HAP-1 (cell line): ENCODE data around the gene PDCD1LG2.

ENCODE experiments used
- DNase-seq, 2 experiments: peaks; one replicate each; pipeline ENCODE4 v3.0.0-alpha.2; 2016 to 2020; ENCODE audit warnings: low spot score in 2 of 2
- H3K27me3 ChIP-seq: fragments of 250-450 bp; sonication (Bioruptor Pico); 2 replicates; pipeline ENCODE4 v1.5.1; 2020; ENCODE audit warnings: low read depth, mild to moderate bottlenecking, moderate library complexity
- H3K36me3 ChIP-seq: fragments of 250-450 bp; sonication (Bioruptor Pico); replicated peaks from 2 replicates; pipeline ENCODE4 v1.5.1; 2020; ENCODE audit warnings: mild to moderate bottlenecking
- H3K4me1 ChIP-seq: fragments of 250-450 bp; sonication (Bioruptor Pico); 2 replicates; pipeline ENCODE4 v1.5.1; 2020; ENCODE audit warnings: mild to moderate bottlenecking
- H3K4me3 ChIP-seq: fragments of 250-450 bp; sonication (Bioruptor Pico); 2 replicates; pipeline ENCODE4 v1.5.1; 2020; ENCODE audit warnings: mild to moderate bottlenecking, moderate library complexity
- H3K9me3 ChIP-seq: fragments of 250-450 bp; sonication (Bioruptor Pico); 2 replicates; pipeline ENCODE4 v1.5.1; 2020; ENCODE audit warnings: mild to moderate bottlenecking, moderate library complexity
- in situ Hi-C: fragments of 300-500 bp; cut with MboI; formaldehyde crosslinking; loops from 3 replicates; pipeline ENCODE4 v1.14.3; 2020; ENCODE audit warnings: low sequenced_read_pairs, inconsistent platforms, mixed read lengths

PDCD1LG2 gene

DNA sequence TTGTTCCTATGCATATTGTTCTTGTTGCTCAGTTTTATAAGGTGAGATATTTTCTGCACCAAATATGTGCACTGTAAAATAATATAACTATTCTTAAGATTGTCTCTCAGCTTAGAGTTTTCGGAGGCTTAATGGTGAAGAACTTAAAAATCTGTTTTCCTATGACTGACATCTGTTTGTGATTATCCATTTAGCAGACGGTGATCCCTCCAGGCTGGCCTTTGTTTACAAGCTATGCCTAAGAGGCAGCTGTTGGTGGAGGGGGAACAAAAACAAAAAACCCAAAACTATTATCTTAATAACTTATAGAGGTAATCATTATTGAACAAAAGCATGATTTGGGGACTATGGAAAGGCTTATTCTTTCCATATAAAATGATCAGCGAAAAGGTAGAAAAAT lies 658 bp downstream of the PDCD1LG2 start:
- in situ Hi-C loops: no loop called here
- Histone ChIP-seq H3K27me3 (no peaks in the 10 kb centered on the region), H3K36me3 (no peaks in the 10 kb centered on the region), H3K4me3 (no peak overlapping the region), H3K4me1 (no peaks in the 10 kb centered on the region; the same call in 1 of the 2 replicates), H3K9me3 (no peaks in the 10 kb centered on the region; the same call in 1 of the 2 replicates)
- DNase-seq: no peak

DNA sequence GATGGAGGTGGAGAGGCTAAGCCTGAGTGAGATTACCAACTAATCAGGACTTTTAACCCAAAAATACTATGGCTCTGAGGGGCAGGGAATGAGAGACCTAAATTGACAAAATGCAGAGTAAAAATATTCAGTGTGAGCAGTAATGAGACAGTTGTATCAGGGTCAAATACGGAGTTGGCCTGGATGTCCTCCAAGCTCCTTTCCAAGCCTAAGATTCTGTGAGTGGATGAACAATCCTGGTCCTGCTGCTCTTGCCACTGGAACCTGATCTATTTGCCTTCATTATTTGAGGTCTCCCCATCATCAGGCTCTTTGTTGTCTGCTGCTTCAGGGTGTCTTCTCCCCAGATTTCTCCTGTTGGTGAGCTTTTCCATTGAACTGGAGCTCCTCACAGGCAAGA lies 1.1 kb downstream of the PDCD1LG2 start:
- Histone ChIP-seq H3K4me3 (no peak overlapping the region), H3K4me1 (no peaks in the 10 kb centered on the region; the same call in 1 of the 2 replicates), H3K36me3 (no peaks in the 10 kb centered on the region), H3K9me3 (no peaks in the 10 kb centered on the region; the same call in 1 of the 2 replicates), H3K27me3 (no peaks in the 10 kb centered on the region)
- no peak for DNase-seq
- in situ Hi-C loops: no loop called here

DNA sequence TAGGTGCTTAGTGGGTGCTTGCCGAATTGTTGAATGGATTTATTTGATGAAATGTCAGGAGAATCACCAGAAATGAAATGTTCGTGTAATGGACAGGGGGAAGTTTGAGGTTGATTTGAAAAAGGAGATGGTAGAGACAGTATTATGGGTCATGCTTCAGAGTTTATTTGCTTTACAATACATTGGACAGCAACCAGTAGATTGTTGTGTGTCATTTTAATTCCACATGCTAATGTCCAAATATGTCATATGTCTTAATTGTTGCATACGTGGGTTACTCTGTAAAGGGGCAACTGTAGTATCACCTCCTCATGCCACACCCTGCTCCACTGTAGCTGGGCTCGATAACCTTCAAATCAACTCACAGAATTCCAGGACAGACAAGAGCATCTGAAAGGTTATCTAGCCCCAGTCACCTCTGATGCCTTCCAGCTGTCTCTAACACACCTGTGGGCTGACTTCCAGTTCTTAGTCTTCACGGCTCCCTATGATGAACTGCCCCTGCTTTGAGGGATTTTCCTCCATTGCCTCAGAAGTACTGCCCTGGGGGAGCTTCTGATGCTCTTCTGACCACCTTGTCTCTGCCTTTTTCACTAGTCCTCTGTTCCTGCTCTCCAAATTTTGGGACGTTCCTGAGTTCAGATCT lies 1.7 kb downstream of the PDCD1LG2 start:
- Histone ChIP-seq H3K4me1 (no peaks in the 10 kb centered on the region; the same call in 1 of the 2 replicates), H3K4me3 (no peak overlapping the region), H3K9me3 (no peaks in the 10 kb centered on the region; the same call in 1 of the 2 replicates), H3K27me3 (no peaks in the 10 kb centered on the region), H3K36me3 (no peaks in the 10 kb centered on the region)
- in situ Hi-C loops: no loop called here
- no peak for DNase-seq

DNA sequence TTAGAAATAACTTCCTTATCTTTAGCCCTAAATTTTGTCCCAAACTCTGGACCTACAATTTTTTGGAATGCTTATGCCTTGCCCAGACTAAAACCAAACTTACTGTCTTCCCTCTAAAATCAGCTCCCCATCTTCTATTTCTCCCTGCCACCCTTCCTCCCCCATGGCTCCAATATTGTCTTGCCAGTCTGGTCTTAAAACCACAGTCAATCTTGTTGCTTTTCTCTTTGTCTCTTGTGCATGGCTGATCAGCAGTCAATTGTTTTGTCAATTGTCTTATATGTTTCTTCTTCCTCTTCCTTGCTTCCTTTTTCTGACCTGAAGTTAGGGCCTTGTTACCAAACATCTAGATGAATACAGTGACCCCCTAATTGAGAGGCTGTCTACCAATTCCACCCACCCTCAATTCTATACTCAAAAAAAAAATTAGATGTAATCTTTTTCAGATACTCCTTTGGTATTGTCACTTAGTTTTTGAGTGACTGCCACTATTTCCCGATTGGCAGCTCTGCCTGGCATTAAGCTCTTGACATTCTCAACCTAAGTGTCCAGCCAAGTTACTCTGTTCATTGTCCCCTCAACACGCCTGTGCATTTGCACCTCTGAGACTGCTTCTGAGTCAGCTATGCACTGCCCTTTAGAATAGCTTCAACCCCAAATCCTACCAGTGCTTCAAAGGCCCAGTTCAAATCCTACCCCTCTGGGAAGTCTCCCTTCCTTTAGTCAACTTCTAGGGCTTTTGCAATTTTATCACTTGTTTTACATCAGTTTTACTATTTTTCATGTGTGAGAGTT lies 2.5 kb downstream of the PDCD1LG2 start:
- H3K4me3 ChIP-seq: no peak overlapping the region
- no peaks in the 10 kb centered on the region; the same call in 1 of the 2 replicates for H3K4me1 ChIP-seq
- no peaks in the 10 kb centered on the region for H3K36me3 ChIP-seq
- in situ Hi-C loops: no loop called here
- no peak for DNase-seq
- no peaks in the 10 kb centered on the region for H3K27me3 ChIP-seq
- no peaks in the 10 kb centered on the region; the same call in 1 of the 2 replicates for H3K9me3 ChIP-seq

DNA sequence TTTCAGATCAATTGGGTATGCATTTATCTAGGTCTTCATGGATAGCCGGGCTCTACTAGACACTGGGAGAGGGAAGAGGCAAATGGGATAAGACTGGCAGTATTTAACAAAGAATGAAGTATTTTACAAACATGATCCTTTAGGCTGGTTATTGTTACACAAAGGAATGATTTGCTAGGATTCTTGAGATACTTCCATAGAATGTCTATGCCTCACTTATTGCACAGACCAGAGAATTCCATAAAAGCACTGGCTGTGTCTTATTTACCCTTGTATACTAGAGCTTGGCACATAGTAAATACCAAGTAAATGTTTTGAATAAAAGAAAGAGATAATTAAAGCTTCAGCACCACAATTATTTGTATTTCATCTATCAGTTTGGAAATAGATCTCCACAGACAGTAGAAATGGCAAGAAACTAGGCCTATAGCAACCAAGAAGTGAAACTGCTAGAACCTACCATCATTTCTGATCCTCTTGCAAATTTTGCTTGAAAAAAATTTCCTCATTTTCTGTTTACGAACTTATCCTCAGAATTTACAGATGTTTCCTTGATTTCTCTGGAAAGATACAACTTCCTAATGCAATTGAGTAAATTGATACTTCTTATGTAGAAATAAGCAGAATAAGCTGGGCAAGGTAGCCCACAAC lies 3.8 kb downstream of the PDCD1LG2 start:
- DNase-seq: no peak
- Histone ChIP-seq H3K36me3 (no peaks in the 10 kb centered on the region), H3K27me3 (no peaks in the 10 kb centered on the region), H3K4me1 (no peaks in the 10 kb centered on the region; the same call in 1 of the 2 replicates), H3K9me3 (no peaks in the 10 kb centered on the region; the same call in 1 of the 2 replicates), H3K4me3 (no peak overlapping the region)
- in situ Hi-C loops: no loop called here

DNA sequence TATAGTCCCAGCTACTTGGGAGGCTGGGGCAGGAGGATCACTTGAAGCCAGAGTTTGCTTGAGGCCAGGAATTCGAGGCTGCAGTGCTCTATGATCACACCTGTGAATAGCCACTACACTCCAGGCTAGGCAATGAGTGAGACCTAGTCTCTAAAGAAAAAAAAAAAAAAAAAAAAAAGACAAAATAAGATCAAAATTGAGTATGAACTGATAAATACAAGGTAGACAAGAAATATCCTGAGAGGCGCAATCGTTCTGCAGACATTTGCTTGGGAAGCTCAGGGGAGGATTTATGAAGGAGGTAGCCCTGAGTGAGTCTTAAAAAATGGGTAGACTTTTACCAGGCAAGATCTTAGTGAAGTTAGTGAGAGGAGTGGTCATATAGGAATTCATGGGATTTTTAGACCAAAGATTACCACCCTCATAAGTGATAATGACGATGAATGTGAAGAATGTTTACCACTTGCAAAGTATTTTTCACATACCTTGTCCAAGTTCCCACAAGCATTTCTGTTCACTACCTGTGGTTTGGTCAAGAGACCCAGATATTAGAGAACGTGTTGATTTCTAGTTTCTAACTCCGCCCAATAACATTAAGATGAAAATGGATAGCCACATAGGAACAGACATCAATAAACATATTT lies 4.4 kb downstream of the PDCD1LG2 start:
- H3K9me3 ChIP-seq: no peaks in the 10 kb centered on the region; the same call in 1 of the 2 replicates
- no peaks in the 10 kb centered on the region for H3K36me3 ChIP-seq
- in situ Hi-C loops: no loop called here
- no peak for DNase-seq
- H3K27me3 ChIP-seq: no peaks in the 10 kb centered on the region
- H3K4me1 ChIP-seq: no peaks in the 10 kb centered on the region; the same call in 1 of the 2 replicates
- H3K4me3 ChIP-seq: no peak overlapping the region

DNA sequence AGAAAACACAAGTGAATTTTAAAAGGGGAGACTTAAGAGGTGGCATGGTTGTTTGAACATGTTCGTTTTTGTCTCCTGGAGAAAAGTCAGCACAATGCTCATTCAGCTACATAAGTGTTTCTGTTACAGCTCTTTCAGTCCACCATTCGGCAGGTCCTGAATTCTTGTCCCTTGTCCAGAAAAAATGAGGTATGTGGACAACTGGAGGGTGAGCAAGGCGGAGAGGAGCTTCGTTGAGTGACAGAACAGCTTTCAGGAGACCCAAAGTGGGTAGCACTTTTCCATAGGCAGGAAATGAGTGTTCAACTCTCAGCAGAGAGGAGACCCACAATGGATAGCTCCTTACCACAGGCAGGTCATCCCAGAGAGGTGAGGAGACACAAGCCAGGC lies 4.9 kb downstream of the PDCD1LG2 start:
- in situ Hi-C loops: no loop called here
- H3K9me3 ChIP-seq: no peaks in the 10 kb centered on the region; the same call in 1 of the 2 replicates
- H3K36me3 ChIP-seq: no peaks in the 10 kb centered on the region
- no peaks in the 10 kb centered on the region; the same call in 1 of the 2 replicates for H3K4me1 ChIP-seq
- DNase-seq: no peak
- H3K4me3 ChIP-seq: no peak overlapping the region
- no peaks in the 10 kb centered on the region for H3K27me3 ChIP-seq

DNA sequence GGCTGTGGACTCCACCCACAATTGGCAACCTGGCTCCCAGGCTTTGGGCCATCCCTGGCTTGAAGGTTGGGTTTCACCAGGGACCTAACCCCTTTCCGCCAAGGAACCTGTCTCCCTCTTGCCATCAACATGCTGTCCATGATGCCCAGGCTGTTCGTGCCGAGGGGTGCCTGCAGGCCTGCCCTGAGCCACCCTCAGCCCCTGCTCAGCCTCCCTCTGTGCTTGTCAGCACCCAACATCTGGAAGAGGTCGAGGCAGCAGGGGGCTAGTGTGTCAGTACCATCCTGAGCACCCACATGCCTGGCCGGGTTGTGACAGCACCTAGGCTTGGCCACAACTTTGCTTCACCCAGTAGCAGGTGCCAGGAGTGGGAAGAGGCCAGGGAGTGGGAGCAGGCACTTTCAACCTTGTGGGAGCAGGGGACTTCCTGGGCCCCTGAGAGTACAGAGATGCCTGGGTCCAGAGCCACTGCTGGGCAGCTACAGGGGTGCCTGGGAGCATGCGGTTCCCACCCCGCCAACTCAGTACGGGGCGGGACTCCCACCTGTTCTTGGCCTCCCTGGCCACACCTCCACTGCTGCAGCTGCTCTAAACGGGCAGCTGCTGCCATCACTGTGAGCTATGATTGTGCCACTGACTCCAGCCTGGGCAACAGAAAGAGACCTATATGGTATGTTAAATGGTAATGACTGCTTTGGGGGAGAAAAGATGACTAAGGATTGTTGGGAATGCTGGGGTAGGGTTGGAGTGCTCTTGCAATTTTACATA lies 6.3 kb downstream of the PDCD1LG2 start:
- no peaks in the 10 kb centered on the region for H3K36me3 ChIP-seq
- no peaks in the 10 kb centered on the region for H3K27me3 ChIP-seq
- in situ Hi-C loops: no loop called here
- no peaks in the 10 kb centered on the region for H3K4me1 ChIP-seq
- H3K4me3 ChIP-seq: no peak overlapping the region
- DNase-seq: no peak
- H3K9me3 ChIP-seq: no peaks in the 10 kb centered on the region; the same call in 1 of the 2 replicates

DNA sequence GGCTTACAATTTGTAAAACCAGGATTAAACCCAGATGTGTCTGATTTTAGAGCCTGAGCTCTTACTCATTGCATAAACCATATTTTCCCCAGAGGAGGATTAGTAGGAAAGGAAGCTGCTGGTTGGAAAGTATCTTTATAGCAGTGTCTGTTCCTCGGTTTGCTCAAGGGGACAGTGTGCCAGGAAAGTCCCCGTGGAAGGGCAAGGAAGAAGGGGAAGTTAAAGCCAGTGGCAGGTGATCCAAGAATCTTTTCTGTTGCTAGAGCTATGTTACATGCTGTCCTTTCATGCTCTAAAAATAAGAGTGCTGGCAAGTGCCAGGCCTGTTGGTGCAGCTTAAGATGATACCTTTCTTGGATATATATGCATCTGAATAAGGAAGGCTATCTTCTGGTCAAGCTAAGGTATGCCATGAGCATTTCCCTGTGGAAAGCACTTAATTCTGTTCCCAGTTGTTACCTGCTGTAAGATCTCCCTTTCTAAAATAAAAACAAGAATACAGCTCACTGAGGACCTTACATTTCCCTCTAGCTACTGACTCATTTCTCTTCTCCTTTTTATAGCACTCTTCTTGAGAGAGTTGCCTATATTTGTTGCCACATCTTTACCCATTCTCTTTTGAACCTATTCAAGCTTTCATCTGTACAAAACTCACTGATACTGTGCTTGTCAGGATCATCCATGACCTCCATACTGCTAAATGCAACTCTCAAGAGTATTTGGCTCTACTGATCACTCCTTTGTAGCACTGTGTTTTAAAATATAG lies 8.0 kb downstream of the PDCD1LG2 start:
- in situ Hi-C loops: no loop called here

DNA sequence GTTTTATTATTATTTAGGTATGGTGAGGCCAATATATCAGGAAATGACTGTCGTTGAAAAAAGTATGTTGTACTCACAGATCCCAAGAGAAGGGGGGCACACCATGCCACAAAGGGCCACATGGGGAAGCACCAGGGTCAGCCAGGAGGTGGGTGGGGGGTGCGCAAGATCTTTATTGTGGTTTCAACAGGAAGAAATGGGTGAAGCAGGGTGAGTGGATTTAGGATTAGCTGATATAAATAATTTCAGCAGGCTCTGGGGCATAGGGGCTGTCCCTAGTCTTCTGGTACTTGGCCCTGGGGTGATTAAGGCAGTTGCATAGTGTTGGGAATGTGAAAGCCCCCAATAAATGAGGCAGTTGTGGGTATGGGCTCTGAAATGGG lies 8.6 kb downstream of the PDCD1LG2 start:
- no peaks in the 10 kb centered on the region for H3K4me1 ChIP-seq
- in situ Hi-C loops: no loop called here
- H3K9me3 ChIP-seq: no peaks in the 10 kb centered on the region; the same call in 1 of the 2 replicates
- no peaks in the 10 kb centered on the region for H3K27me3 ChIP-seq
- DNase-seq: no peak
- no peaks in the 10 kb centered on the region for H3K36me3 ChIP-seq
- no peak overlapping the region for H3K4me3 ChIP-seq

More for the DNA sequence above, 8.0 kb downstream of the PDCD1LG2 start:
- DNase-seq: no peak
- Histone ChIP-seq H3K27me3 (no peaks in the 10 kb centered on the region), H3K4me3 (no peak overlapping the region), H3K36me3 (no peaks in the 10 kb centered on the region), H3K9me3 (no peaks in the 10 kb centered on the region; the same call in 1 of the 2 replicates), H3K4me1 (no peaks in the 10 kb centered on the region)

DNA sequence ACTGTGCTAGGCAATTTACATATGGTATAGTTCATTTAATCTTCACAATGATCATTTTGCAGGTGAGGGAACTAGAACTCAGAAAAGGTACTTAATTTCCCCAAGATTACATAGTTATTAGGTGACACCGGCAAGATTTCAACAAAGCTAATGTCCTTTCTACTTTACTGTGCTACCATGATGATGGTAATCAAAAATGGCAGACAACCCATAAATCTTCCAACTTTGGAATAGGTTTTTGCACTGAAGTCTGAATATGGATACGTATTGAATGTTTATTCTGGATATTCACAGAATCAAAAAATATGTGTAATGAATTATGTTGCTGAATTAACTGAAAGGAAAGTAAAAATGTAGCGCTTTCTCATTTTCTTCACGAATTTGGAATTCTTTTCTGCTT lies 13.8 kb downstream of the PDCD1LG2 start:
- Histone ChIP-seq H3K4me1 (no peaks in the 10 kb centered on the region), H3K9me3 (no peaks in the 10 kb centered on the region; the same call in 1 of the 2 replicates), H3K27me3 (no peaks in the 10 kb centered on the region), H3K4me3 (no peak overlapping the region), H3K36me3 (no peaks in the 10 kb centered on the region)
- in situ Hi-C loops: no loop called here
- no peak for DNase-seq

DNA sequence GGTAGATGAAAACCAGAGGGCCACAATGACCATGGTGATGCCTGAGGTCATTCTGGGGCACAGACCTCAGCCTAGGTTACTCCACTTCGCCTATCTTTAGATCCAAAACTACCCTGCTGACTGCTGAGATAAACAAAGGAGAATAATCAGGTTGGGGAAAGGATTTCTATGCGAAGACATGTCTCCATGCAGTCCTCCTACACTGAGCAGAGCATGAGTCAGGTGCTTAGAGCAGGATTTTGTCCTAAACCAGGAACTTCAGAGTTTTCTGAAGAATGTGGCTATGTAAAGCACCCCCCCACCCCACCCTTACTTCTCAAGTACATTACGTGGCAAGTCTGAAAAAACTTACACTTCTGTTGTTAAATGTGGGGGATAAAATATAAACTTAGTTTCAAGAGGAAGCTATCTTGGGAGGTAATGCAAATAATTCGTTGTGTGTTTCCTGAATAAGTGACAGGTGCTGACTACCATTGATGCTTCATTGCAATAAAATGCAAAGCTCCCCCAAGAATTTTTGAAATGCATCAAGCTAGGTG lies 19.4 kb downstream of the PDCD1LG2 start:
- H3K4me1 ChIP-seq: peaks cover 40% of the 10 kb centered on the region
- in situ Hi-C loops: no loop called here
- H3K36me3 ChIP-seq: no peaks in the 10 kb centered on the region
- no peaks in the 10 kb centered on the region for H3K27me3 ChIP-seq
- DNase-seq: no peak
- H3K4me3 ChIP-seq: no peak overlapping the region
- no peaks in the 10 kb centered on the region for H3K9me3 ChIP-seq
